ENCODE data around the gene SCAMP4. TPM values are rescaled to one million over a fixed set of nuclear protein-coding genes. Genes with fewer than 3 reads are reported as not detected.

Gene SCAMP4
- total RNA-seq, 1 donor from 2014 or later = 71.2 TPM

DNA sequence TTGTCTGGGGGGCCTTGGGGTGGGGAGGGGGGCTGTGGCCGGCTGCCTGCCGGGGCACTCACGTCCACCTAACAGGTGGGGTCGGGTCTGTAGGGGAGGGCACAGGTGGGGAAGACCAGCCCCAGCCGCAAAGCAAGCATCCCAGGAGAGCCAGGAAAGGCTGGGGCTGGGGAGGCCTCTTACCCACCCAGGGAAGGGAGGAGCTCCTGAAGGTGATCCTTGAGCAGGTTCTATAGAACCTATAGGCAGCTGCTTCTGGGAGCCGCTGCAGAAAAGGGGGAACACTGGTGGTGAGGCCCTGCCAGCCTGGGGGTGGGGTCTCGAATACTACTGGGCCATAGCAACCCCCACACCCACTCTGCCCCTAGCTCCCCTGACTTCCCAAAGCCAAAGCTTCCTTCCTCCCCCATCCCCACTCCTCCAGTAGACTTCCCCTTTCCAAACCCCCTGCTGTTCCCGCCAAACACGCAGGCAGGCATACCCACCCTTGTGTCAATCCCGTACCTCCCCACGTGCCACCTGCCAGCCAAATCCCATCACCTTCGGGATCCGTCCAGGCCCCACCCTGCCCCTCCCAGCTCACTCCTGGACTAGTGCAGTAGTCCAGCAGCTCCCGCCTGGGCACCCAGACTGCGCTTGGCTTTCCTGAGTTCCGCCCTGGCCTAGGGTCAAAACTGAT, 47.4 kb upstream of the SCAMP4 start:
- DNase-seq (ENCODE audit: low read depth, low spot score) = no peak
- no peaks in the 10 kb centered on the region for H3K9me3 Mint-ChIP-seq
- no peak overlapping the region for H3K27ac Mint-ChIP-seq (ENCODE audit: unreplicated experiment)
- peaks cover 22% of the 10 kb centered on the region for H3K4me1 Mint-ChIP-seq
- peaks cover 25% of the 10 kb centered on the region for H3K27me3 Mint-ChIP-seq (ENCODE audit: low read depth)
- peak overlapping the region; percentile 47 for H3K4me3 Mint-ChIP-seq
- TF ChIP-seq, protein P1, sequence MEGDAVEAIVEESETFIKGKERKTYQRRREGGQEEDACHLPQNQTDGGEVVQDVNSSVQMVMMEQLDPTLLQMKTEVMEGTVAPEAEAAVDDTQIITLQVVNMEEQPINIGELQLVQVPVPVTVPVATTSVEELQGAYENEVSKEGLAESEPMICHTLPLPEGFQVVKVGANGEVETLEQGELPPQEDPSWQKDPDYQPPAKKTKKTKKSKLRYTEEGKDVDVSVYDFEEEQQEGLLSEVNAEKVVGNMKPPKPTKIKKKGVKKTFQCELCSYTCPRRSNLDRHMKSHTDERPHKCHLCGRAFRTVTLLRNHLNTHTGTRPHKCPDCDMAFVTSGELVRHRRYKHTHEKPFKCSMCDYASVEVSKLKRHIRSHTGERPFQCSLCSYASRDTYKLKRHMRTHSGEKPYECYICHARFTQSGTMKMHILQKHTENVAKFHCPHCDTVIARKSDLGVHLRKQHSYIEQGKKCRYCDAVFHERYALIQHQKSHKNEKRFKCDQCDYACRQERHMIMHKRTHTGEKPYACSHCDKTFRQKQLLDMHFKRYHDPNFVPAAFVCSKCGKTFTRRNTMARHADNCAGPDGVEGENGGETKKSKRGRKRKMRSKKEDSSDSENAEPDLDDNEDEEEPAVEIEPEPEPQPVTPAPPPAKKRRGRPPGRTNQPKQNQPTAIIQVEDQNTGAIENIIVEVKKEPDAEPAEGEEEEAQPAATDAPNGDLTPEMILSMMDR (conservative IDR thresholded peaks at IDR 0.05) = no peak
- H3K36me3 Mint-ChIP-seq (ENCODE audit: low read depth) = no peaks in the 10 kb centered on the region

DNA sequence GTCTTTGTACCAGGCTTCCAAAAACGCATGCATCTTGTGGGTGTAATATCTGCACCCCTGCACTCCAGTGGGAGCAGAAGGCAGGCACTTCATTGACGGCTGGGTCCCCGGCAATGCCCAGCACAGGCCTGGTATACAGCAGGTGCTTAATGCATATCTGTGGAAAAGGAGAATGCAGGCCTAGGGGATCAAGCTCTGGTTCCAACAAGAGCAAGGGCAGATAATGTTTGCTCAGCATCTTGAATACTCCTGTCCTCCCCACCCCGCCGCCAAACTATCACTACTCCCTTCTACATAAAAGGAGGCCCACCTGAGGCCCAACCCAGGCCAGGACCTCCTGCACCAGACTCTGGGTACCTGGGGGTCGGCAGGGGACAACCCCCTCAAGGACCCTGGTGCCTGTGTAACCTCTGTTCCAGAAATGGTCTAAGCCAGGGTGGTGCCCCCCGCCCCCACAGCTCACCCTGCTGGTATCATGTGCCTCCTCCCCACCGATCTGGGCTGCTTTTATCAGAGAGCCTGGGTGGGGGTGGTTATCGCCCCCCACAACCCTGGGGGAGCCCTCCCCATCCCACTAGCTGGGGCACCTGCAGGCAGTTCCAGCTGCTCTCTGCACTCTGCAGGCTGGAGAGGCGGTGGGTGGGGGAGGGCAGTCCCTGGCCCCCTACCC, 46.7 kb upstream of the SCAMP4 start:
- Mint-ChIP-seq H3K9me3 (no peaks in the 10 kb centered on the region), H3K4me3 (peak overlapping the region; percentile 44), H3K27me3 (ENCODE audit: low read depth) (peaks cover 25% of the 10 kb centered on the region), H3K27ac (ENCODE audit: unreplicated experiment) (no peak overlapping the region), H3K36me3 (ENCODE audit: low read depth) (no peaks in the 10 kb centered on the region), H3K4me1 (peaks cover 19% of the 10 kb centered on the region)
- TF ChIP-seq, protein P1 (conservative IDR thresholded peaks at IDR 0.05) = no peak
- no peak for DNase-seq (ENCODE audit: low read depth, low spot score)

DNA sequence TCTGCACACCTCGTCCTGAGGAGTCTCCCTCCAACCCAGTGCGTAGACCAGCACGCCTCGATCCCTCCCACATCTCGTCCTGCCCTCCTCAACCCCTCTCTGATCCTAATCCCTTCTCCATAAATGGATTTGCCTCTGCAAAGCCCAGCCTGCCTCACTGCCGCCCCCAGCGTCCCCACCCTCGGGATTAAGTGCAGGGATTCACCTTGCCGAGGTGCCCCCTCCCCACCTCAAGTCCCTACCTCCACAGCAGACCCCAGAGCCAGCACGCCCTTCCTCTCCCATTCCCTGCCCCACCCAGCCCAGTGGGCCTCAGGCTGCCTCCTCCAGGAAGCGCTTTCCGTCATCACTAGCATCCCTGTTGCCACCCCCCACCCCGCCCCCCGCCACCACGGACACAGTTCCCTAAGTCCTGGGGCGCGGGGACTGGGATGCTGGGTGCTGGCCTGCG, 45.8 kb upstream of the SCAMP4 start:
- H3K4me3 Mint-ChIP-seq = peak overlapping the region; percentile 86
- peaks cover 25% of the 10 kb centered on the region for H3K27me3 Mint-ChIP-seq (ENCODE audit: low read depth)
- no peak overlapping the region for H3K27ac Mint-ChIP-seq (ENCODE audit: unreplicated experiment)
- no peak for DNase-seq (ENCODE audit: low read depth, low spot score)
- H3K36me3 Mint-ChIP-seq (ENCODE audit: low read depth) = no peaks in the 10 kb centered on the region
- TF ChIP-seq, protein P1 (conservative IDR thresholded peaks at IDR 0.05) = no peak
- H3K4me1 Mint-ChIP-seq = peaks cover 18% of the 10 kb centered on the region
- H3K9me3 Mint-ChIP-seq = no peaks in the 10 kb centered on the region

DNA sequence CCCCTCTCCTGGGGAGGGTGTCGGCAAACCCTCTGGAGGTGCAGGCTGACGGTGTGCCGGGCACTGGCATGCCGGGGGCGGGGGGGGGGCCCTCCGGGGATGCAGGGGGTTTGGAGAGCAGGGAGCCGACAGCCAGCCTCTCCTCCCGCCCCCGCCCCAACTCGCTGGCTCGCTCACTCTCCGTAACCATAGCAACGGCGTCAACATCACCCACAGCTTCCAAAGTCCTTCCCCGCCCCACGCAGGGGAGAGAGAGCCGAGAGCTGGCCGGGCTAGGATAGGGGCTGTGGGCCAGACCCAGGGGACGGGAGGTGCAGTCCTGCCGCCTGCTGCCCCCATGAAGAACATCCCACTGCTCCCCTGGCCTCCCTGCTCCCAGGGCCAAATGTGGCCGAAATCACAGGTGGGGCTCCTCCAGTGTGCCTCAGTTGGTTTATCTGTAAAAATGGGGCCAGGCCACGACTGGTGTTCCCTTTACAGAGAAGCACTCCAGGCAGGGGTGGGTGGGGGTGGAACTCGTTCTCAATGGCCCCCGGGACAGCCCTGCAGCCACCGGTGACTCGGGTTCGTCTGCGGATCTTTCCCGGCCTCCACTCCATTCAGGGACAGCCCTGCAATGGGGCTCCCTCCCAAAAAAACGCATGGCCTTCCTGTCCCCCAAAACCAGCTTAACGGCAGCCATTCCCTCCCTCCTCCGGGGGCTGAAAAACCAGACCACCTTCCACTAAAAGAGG, 45.0 kb upstream of the SCAMP4 start:
- H3K9me3 Mint-ChIP-seq = no peaks in the 10 kb centered on the region
- no peak overlapping the region for H3K27ac Mint-ChIP-seq (ENCODE audit: unreplicated experiment)
- peak overlapping the region; percentile 54 for H3K4me3 Mint-ChIP-seq
- peaks cover 18% of the 10 kb centered on the region for H3K4me1 Mint-ChIP-seq
- DNase-seq (ENCODE audit: low read depth, low spot score) = no peak
- H3K27me3 Mint-ChIP-seq (ENCODE audit: low read depth) = peaks cover 25% of the 10 kb centered on the region
- TF ChIP-seq, protein P1 (conservative IDR thresholded peaks at IDR 0.05) = no peak
- H3K36me3 Mint-ChIP-seq (ENCODE audit: low read depth) = no peaks in the 10 kb centered on the region

DNA sequence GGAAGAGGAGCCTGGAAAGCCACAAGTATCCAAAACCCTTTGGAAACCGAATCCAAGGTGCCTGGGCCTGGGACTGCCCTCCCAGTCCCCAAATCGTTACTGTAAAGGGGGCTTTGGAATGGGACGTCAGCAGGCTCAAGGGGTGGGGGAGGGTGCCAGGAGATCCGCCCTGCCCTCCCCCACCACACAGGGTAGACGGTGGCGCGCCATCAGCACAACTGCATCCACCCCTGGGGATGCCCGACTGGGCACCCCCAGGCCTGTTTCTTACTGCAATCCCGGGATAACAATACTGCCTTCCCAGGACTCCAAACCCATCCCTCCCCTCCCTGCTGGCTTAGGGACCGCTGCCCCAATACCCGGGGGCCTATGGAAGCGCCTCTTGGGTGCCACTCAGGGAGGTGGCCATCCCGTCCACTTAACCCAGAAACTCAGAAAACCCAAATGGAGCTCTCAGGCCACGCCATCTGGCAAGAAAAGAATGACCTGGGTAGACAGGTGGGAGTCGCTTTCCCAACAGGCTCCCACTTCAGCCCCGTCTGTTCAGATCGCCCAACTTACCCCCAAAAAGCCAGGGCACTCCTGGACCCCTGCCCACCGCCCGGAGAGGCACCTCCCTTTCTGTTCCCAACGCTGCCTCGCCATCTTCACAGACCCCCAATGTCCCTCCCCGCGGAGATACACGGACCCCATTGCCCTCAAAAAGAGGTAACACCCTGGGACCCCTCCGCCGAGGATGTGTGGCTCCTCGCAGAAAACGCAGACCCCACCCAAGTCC, 44.2 kb upstream of the SCAMP4 start:
- Mint-ChIP-seq H3K27me3 (ENCODE audit: low read depth) (peaks cover 25% of the 10 kb centered on the region), H3K27ac (ENCODE audit: unreplicated experiment) (no peak overlapping the region), H3K4me1 (peaks cover 18% of the 10 kb centered on the region), H3K36me3 (ENCODE audit: low read depth) (no peaks in the 10 kb centered on the region), H3K4me3 (peak overlapping the region; percentile 80), H3K9me3 (no peaks in the 10 kb centered on the region)
- DNase-seq (ENCODE audit: low read depth, low spot score) = no peak
- TF ChIP-seq, protein P1 (conservative IDR thresholded peaks at IDR 0.05) = no peak

All from neural crest cell (in vitro differentiated cells).